ENCODE measurements around the gene RXRB. TPM values are rescaled to one million over a fixed set of nuclear protein-coding genes. Genes with fewer than 3 reads are reported as not detected.

RXRB gene
- total and polyA plus RNA-seq, 2 of the 8 experiments (the other 6 are each of a cell fraction or from before 2014, with no cell fraction given), result 13.0 to 18.1 TPM

DNA sequence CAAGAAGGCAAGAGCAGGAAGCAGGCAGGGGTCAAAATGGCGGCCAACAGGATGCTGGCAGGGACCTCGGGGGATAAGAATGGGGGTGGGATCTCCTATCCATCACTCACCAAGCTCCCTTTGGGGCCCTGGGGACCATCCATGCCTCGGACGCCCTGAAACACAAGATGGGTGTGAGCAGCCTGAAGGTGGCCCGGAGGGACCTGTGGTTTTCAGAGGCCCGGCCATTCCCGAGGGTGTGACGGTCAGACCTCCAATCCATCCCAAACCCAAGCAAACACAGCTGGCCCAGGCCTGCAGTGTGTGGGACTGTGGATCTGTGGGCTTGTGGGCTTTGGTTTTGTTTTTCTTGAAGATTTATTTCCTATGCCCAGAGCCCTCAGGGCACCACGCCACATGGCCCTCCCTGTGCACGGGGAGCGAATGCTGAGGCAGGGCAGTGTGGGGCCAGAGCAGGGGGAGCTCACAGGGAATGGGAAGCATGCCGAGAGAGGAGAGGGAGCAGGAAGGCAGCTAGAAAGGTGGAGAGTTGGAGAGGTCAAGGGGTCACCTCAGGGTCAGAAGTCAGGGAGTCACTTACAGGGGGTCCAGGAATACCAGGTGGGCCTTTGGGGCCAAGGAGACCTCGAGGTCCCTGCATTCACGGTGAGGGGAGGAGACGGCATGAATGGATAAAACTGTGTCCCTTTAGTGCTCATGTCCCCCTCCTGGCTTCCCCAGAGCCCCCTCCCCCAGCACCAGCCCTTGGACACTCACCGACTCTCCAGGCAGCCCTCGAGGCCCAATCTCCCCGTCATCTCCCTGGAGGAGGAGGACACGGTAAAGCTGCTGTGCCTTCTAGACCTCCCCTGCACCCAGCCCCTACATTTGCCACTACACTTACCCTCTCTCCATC, 22.7 kb downstream of the RXRB start:
- Histone ChIP-seq H4K8ac (ENCODE audit: extremely low read depth, insufficient read depth, low read length) (no peak overlapping the region), H2BK20ac (ENCODE audit: low read length) (no peak overlapping the region), H3K27ac (ENCODE audit: low read depth, low read length) (no peak overlapping the region), H2BK120ac (replicated peaks; ENCODE audit: low read depth, low read length) (no peak overlapping the region), H3K4me2 (ENCODE audit: insufficient read depth in 1 of 2, low read depth in 2 of 2, low read length in 2 of 2) (no peak overlapping the region), H2BK12ac (ENCODE audit: low read depth, low read length) (no peak overlapping the region), H3K79me1 (ENCODE audit: low read depth, low read length) (no peaks in the 10 kb centered on the region), H2BK15ac (ENCODE audit: low read length) (no peak overlapping the region), H3K56ac (replicated peaks; ENCODE audit: insufficient read length, low read depth, low read length) (no peak overlapping the region), H3K27me3 (replicated peaks in 1 of 4; ENCODE audit: control insufficient read depth in 3 of 4, extremely low read depth in 1 of 4, insufficient read depth in 3 of 4, low read length in 3 of 4) (no peaks in the 10 kb centered on the region), H3K4me3 (ENCODE audit: extremely low read depth in 1 of 4, insufficient read depth in 2 of 4, low read depth in 3 of 4, low read length in 4 of 4) (no peak overlapping the region), H3K36me3 (ENCODE audit: control insufficient read depth in 2 of 4, insufficient read depth in 4 of 4, low read length in 3 of 4) (no peaks in the 10 kb centered on the region), H3K23ac (ENCODE audit: insufficient read length) (no peak overlapping the region), H3K4me1 (replicated peaks in 1 of 4; ENCODE audit: control insufficient read depth in 3 of 4, insufficient read depth in 4 of 4, low read length in 3 of 4) (no peaks in the 10 kb centered on the region), H3K79me2 (ENCODE audit: control insufficient read depth in 1 of 2, insufficient read depth in 2 of 2, low read length in 2 of 2) (no peaks in the 10 kb centered on the region; a peak in 1 of 4 replicates), H3K14ac (ENCODE audit: insufficient read length) (no peak overlapping the region), H4K20me1 (replicated peaks in 1 of 2; ENCODE audit: control insufficient read depth in 1 of 2, insufficient read depth in 2 of 2, low read length in 2 of 2) (peaks cover 0 to 3% of the 10 kb centered on the region in 2 experiments), H4K91ac (replicated peaks; ENCODE audit: insufficient read length, low read length) (no peak overlapping the region), H3K9me3 (ENCODE audit: insufficient read depth in 2 of 2, low read depth in 1 of 2, low read length in 1 of 2) (no peaks in the 10 kb centered on the region), H3K18ac (ENCODE audit: extremely low read depth, low read length) (no peak overlapping the region), H4K5ac (ENCODE audit: insufficient read length, low read depth, low read length) (no peak overlapping the region), H2AK5ac (ENCODE audit: low read depth, low read length) (no peak overlapping the region), H3K9ac (replicated peaks in 1 of 4; ENCODE audit: extremely low read depth in 1 of 4, low read depth in 3 of 4, low read length in 3 of 4) (no peak overlapping the region), H3K4ac (replicated peaks; ENCODE audit: insufficient read length, low read depth, low read length) (no peak overlapping the region), H3K23me2 (ENCODE audit: low read depth, low read length) (no peaks in the 10 kb centered on the region), H2BK5ac (ENCODE audit: low read depth, low read length) (no peak overlapping the region), H2AFZ (ENCODE audit: low read length) (no peak overlapping the region)
- TF ChIP-seq, protein P1, sequence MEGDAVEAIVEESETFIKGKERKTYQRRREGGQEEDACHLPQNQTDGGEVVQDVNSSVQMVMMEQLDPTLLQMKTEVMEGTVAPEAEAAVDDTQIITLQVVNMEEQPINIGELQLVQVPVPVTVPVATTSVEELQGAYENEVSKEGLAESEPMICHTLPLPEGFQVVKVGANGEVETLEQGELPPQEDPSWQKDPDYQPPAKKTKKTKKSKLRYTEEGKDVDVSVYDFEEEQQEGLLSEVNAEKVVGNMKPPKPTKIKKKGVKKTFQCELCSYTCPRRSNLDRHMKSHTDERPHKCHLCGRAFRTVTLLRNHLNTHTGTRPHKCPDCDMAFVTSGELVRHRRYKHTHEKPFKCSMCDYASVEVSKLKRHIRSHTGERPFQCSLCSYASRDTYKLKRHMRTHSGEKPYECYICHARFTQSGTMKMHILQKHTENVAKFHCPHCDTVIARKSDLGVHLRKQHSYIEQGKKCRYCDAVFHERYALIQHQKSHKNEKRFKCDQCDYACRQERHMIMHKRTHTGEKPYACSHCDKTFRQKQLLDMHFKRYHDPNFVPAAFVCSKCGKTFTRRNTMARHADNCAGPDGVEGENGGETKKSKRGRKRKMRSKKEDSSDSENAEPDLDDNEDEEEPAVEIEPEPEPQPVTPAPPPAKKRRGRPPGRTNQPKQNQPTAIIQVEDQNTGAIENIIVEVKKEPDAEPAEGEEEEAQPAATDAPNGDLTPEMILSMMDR (IDR thresholded peaks at IDR 0.05; ENCODE audit: control extremely low read depth in 1 of 3, insufficient read depth in 1 of 3, low read depth in 1 of 3, low read length in 3 of 3), result no peak
- TF ChIP-seq TEAD4 (IDR thresholded peaks at IDR 0.05; ENCODE audit: low read depth, low read length), result no peak
- TF ChIP-seq CEBPB (IDR thresholded peaks at IDR 0.05; ENCODE audit: low read depth, low read length), result no peak
- no peak for TF ChIP-seq SIX5 (IDR thresholded peaks at IDR 0.05; ENCODE audit: low read depth, low read length)
- TF ChIP-seq, protein P2, sequence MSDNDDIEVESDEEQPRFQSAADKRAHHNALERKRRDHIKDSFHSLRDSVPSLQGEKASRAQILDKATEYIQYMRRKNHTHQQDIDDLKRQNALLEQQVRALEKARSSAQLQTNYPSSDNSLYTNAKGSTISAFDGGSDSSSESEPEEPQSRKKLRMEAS (IDR thresholded peaks at IDR 0.05), result no peak
- WGBS, 2 experiments (ENCODE audit: extremely low coverage in 1 of 2, insufficient coverage in 1 of 2, insufficient read length in 1 of 2, insufficient replicate concordance in 2 of 2, low coverage in 1 of 2, low lambda C conversion rate in 2 of 2, missing lambda C conversion rate in 1 of 2), result 94% methylated on average over 16 of the region's 19 CpGs; no CpG with 5 or more reads in 1 of the 2 experiments
- ChIA-PET POLR2A (ENCODE audit: partially characterized antibody) (interaction anchor here (1.3 kb wide), 1 partner anchor 43 kb away, joined by 4 read pairs; no protein-coding TSS in a partner anchor), CTCF (ENCODE audit: partially characterized antibody) (interaction anchor here (0.7 to 1.3 kb wide), 5 partner anchors 15 to 96 kb away, joined by 3 to 4 read pairs (median 3); partner anchors contain the start of gene COL11A2)
- DNase-seq (ENCODE audit: low read depth in 1 of 2, low spot score in 2 of 2) (no peak), FAIRE-seq (no peak)

Data from H1 (cell line).